Measurements from ENCODE around the gene KLHDC8A.
"Not testable (repeated sequence)": the region's sequence is repeated elsewhere in the genome, so short reads cannot be mapped to it uniquely, and the experiment has no call there.

The KLHDC8A gene

DNA sequence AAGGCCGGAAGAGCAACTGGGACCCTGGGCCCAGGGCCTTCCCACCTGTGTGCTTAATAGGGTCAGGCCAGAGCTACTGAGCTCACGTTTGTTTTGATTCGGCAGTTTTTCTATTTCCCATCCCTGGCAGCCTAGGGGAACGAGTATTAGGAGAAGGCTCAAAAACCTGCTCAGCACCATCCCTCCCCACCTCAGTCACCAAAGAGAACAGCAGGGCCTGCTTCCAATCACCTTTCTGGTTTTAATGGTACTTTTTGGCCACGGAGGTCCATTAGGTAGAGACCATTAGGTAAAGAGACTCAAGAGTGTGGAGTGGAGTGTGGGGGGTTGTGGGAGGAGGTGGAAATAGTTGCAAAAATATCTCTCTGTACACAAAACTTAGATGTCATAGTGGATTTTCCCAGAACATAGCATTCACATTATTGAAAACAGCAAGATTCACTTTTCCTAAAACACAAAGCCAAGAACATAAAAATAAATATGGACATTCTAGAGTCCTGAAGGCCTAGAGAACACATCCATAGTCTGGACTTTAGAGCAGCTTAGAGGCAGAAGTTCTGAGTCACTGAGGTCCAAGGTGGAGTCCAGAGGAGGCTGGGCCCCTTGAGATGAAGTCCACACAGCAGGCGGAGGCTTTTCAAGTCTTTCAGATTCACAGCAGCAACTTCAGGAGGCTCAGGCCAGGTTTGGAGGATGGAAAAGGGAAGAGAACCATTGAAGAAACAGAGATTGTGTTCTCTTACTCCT is 54.7 kb downstream of the KLHDC8A start:
- no peak overlapping the region for H3K4me3 ChIP-seq (ENCODE audit: low read depth, low read length)
- TF ChIP-seq, protein P1, sequence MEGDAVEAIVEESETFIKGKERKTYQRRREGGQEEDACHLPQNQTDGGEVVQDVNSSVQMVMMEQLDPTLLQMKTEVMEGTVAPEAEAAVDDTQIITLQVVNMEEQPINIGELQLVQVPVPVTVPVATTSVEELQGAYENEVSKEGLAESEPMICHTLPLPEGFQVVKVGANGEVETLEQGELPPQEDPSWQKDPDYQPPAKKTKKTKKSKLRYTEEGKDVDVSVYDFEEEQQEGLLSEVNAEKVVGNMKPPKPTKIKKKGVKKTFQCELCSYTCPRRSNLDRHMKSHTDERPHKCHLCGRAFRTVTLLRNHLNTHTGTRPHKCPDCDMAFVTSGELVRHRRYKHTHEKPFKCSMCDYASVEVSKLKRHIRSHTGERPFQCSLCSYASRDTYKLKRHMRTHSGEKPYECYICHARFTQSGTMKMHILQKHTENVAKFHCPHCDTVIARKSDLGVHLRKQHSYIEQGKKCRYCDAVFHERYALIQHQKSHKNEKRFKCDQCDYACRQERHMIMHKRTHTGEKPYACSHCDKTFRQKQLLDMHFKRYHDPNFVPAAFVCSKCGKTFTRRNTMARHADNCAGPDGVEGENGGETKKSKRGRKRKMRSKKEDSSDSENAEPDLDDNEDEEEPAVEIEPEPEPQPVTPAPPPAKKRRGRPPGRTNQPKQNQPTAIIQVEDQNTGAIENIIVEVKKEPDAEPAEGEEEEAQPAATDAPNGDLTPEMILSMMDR (IDR thresholded peaks at IDR 0.05; ENCODE audit: borderline replicate concordance, insufficient read depth, low read depth, low read length): no peak

DNA sequence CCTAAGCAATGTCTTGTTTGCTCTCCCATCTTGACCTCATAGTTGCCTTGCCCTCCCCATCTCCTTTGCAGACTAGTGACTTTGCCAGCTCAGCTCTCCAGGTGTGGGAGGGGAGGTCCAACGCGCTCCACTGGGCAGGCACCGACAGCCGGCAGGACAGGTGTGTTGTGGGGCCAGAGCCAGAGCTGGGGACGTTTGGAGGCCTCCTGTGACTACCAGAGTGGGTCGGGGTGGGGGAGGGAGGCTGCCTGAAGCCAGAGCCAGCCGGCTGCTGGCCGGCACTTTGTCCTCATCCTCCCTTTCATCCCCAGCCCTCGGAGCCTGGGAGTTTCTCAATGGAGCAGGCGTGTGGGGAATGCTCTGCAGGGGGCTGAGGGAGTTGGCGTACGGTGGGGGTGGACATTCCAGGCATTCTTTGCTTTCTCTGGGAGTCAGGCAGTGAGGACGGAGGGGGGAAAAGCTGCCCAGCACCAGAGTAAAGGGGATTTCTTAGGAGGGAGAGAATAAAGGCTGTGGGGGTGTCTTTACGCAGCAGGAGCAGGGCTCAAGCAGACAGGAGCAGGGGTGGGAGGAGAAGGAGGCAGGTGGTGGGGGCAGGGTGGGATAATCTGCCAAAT is 55.4 kb downstream of the KLHDC8A start:
- no peak overlapping the region for H3K4me3 ChIP-seq (ENCODE audit: low read depth, low read length)
- TF ChIP-seq, protein P1 (IDR thresholded peaks at IDR 0.05; ENCODE audit: borderline replicate concordance, insufficient read depth, low read depth, low read length): no peak

DNA sequence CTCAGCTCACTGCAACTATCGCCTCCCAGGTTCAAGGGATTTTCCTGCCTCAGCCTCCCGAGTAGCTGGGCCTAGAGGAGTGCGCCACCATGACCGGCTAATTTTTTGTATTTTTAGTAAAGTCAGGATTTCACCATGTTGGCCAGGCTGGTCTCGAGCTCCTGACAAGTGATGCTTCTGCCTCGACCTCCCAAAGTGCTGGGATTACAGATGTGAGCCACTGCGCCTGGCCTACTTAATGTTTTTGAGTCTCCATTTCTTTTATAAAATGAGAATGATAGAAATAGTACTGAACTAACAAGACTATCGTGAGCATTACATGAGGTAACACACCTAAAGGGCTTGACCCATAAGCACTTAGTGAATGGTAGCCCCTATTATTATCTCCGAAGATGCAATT is 56.6 kb downstream of the KLHDC8A start:
- H3K4me3 ChIP-seq (ENCODE audit: low read depth, low read length): no peak overlapping the region
- TF ChIP-seq, protein P1 (IDR thresholded peaks at IDR 0.05; ENCODE audit: borderline replicate concordance, insufficient read depth, low read depth, low read length): no peak

DNA sequence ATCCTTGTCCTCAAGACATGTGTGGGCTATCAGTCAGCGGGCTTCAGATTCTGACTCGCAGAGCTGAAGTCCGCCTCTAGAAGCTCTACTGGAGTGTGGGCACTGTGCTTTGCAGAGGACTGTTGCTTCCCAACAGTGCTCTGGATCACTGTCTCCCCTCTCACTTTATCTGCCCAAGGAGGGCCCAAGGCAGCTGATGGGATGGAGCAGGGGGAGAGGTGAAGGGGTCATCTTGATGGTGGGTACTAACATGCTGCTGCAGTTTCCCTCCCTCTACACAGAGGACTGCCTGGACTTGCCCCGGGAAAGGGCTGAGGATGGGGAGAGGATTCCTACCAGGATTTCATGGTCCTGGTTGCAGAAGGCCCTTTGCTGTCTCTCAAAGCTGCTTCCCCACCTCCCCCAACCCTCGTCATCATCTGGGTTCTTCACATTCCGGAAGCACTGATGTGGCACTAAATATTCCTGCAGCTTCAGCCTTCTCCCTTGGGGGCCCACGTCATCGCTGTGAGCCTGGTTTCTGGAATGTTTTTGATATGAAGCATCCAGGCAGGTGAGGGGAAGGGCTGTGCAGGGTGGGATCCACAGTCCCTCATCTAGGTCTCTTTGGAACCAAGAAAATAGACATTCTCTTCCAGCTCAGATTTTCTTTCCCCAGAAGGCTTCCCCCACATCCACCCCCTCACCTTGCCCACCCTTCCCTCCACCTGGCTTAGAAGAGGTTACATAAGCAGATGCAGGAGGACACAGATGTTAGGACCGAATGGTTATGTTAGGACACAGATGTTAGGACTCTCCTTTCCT is 58.3 kb downstream of the KLHDC8A start:
- H3K4me3 ChIP-seq (ENCODE audit: low read depth, low read length): no peak overlapping the region
- TF ChIP-seq, protein P1 (IDR thresholded peaks at IDR 0.05; ENCODE audit: borderline replicate concordance, insufficient read depth, low read depth, low read length): no peak

DNA sequence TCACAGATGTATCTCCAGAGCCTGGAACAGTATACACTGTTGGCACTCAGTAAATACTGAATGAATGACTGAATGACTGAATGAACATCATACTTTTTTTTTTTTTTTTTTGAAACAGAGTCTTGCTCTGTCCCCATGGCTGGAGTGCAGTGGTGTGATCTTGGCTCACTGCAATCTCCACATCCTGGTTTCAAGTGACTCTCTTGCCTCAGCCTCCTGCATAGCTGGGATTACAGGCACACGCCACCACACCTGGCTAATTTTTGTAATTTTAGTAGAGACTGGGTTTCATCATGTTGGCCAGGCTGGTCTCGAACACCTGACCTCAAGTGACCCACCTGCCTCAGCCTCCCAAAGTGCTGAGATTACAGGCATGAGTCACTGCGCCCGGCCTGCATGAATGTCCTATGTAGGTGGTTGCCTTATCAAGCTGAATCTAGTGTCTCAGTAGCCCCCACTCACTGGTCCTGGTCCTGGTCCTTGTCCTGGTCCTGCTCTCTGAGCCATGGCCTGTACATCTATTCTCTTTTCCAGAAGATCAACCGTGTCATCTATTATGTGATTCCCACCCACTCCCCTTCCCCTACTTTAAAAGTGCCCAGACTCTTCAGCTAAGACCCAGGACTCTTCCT is 59.1 kb downstream of the KLHDC8A start:
- H3K4me3 ChIP-seq (ENCODE audit: low read depth, low read length): not testable (repeated sequence)

DNA sequence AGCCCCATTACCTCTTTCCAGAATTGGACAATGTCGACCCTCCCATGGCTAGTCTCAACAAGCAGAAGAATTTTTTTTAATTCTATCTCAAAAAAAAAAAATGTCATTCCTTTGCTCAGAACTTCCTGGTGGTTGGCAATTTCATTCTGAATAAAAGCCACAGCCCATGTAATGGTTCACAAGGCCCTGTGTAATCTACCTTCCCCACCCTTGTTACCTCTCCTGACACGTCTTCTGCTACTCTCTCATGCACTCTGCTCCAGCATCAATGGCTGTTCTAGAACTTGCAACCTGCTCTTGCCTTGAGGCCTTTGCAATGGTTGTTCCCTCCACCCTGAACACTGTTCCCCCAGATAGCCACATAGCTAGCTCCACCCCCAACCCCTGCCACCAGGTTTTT is 60.6 kb downstream of the KLHDC8A start:
- TF ChIP-seq, protein P1 (IDR thresholded peaks at IDR 0.05; ENCODE audit: borderline replicate concordance, insufficient read depth, low read depth, low read length): no peak
- no peak overlapping the region for H3K4me3 ChIP-seq (ENCODE audit: low read depth, low read length)

DNA sequence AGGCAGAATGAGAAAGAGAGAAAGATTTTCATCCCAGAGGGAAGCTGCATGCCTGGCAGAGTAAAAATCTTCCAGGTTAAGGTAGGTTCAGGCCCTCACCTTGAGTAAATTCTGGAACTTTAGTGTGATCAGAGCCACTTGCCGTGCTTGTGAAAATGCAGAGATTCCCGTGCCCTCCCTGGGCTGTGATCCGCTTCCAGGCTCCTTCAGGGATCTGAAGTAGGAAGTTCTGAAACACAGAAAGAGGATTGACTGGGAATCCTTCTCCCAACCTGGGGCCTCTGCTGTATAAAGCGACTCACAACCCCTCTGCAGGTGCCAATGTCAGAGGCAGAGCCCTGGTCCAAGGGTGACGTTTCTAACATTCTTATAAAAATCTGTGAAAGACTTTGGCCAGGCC is 61.8 kb downstream of the KLHDC8A start:
- TF ChIP-seq, protein P1 (IDR thresholded peaks at IDR 0.05; ENCODE audit: borderline replicate concordance, insufficient read depth, low read depth, low read length): no peak
- H3K4me3 ChIP-seq (ENCODE audit: low read depth, low read length): no peak overlapping the region
